Measurements from ENCODE around the gene SUV39H1.
A peak's percentile ranks its signal among the peaks of the same experiment; 100 is the strongest.
"Not testable (repeated sequence)": the region's sequence is repeated elsewhere in the genome, so short reads cannot be mapped to it uniquely, and the experiment has no call there.

Gene SUV39H1

DNA sequence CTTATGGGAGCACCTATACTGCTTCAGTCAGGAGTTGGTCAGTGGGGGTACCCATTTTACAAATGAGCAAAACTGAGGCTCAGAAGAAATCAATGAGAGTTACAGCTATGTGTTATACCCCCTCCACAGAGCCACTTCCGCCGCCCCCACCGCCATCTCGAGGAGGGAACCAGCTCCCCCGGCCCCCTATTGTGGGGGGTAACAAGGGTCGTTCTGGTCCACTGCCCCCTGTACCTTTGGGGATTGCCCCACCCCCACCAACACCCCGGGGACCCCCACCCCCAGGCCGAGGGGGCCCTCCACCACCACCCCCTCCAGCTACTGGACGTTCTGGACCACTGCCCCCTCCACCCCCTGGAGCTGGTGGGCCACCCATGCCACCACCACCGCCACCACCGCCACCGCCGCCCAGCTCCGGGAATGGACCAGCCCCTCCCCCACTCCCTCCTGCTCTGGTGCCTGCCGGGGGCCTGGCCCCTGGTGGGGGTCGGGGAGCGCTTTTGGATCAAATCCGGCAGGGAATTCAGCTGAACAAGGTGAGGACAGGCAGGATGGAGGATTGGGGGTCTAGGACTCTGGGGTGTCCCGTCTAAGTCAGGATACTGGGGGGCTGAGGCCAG is 7.9 kb upstream of the SUV39H1 start:
- DNase-seq (ENCODE audit: low spot score), result no peak

DNA sequence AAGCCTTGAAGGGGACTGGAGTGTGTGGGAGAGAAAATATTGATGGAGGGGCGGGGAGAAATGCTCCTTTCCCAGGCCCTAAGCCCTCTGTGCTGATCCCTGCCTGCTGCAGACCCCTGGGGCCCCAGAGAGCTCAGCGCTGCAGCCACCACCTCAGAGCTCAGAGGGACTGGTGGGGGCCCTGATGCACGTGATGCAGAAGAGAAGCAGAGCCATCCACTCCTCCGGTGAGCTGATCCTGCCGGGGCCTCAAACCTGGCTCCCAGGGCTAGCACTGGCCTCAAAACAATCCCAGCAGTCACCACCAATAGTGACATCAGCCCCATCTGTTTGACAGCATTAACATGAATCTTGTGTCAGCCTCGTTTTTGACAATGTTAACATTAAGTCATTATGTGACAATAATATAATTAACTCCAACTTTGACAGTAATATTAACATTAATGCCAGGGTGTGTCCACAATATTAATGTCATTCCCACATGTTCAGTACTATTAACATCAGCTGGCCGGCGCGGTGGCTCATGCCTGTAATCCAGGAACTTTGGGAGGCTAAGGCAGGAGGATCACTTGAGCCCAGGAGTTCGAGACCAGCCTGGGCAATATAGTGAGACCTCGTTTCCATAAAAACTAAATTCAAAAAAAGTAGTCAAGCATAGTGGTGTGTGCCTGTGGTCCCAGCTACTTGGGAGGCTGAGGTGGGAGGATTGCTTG is 7.2 kb upstream of the SUV39H1 start:
- DNase-seq (ENCODE audit: low spot score), result no peak

DNA sequence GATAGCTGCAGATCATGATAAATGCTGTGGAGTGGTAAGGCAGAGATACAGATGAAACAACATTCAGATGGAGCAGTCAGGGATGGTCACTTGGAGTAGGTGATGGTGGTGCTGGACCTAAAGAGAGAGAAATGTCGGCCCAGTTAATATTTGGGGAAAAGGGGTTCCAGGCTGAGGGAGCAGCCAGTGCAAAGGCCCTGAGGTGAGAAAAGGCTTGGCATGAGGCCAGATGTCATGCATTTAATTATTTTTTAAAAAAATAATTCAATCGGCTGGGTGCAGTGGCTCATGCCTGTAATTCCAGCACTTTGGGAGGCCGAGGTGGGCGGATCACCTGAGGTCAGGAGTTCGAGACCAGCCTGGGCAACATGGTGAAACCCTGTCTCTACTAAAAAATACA is 4.8 kb upstream of the SUV39H1 start:
- not testable (repeated sequence) for DNase-seq (ENCODE audit: low spot score)

DNA sequence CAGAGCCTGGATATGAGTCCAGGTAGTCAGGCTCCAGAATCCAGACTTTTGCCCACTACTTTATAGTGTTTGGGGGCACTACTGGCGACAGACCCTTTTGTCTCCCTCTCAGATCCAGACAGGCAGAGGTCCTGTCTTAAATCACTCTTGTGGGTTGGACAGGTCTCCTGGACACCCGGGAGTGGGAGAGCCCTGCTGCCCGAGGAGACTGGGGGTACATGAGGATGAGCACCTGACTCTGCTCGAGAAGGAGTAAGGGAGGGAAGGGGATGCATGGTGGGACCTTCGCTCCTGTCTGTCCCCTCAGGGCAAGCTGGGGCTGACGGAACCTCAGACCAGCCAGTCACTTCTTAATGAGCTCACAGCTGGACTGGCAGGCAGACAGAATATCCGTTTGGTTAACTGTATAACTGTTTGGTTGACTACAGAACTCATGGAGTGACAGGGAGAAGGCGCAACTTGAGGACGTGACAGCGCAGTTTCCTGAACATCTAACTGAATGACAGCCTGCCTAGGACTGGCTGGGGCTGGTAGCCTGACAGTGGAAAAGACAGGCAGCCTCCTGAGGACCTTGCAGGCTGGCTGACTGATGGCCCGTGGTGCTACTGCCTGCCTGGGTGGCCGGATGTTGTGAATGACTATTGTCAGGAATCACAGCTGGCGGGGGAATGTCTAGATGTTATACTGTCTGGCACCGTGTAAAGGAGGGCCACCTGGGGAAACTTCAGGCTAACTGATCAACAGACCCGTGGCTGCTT is 1.6 kb upstream of the SUV39H1 start:
- no peak for DNase-seq (ENCODE audit: low spot score)

DNA sequence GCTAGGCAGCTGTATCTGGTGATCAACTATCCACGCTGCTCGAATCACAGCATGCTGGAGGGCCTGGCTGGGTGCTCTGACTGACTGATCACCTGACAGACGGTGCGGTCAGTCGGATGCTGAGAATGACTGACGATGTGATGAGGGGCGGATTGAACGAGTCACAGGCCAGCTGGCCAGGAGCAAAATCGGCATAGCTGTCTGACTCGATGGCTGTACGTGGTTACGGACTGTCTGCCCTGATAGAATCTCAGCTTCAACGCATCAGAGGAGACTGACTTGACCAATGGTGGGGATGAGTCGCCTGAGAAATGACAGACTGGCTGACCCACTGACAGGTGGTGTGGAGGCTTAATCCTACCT is 1.0 kb upstream of the SUV39H1 start:
- peak; percentile 66 for DNase-seq (ENCODE audit: low spot score)

DNA sequence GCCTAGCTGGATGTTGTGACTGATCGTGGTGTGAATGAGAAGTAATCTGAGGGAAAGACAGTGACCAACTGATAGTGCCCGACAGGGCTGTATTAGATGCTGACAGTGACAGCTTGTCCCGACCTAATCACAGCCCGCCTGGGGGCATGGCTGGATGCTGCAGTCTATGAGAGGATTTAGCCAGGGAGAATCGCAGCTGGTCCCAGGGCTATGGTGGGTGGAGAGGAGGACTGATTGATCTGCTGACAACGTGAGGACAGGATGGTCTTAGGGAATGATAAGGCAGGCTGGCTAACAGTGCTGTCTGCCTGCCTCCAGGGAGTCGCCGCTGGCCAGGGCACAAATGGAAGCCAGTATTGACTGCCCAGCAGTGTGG is 621 bp upstream of the SUV39H1 start:
- DNase-seq (ENCODE audit: low spot score), result no peak

DNA sequence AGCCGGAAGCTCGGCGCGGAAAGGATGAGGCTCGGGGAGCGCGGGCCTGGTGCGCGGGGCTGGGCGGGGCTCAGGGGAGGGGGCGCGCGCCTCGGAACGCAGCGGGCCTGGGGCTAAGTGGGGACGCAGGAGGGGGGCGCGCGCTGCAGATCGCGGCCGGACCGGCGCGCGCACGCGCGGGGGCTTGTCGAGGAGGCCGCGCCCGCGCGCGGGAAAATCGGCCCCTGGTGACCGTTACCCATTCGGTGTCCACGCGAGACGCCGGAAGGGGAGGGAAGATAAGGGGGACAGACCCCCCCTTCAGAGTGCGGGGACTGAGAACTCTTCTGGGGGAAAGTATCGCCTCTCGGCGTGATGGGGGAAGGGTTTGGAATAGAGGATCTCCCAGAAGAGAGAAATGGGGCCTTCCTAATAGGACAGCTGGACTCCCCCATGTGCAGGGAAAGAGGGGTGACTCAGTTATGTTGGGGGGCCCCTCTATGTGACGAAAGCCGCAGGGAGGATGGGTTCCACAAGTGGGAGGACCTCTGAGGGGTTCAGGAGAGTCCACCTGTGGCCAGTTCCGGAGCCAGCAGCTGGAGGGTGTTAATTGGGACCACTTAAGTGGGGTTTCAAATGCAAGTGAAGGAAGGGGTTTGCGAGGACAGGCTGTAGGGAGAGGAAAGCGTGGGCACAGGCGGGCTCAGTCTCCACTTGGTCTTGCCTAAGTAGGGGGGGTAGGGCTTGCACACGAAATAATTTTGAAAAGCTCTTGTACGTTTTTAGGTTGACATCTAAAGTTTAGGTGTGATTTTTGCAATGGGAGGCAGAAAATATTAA is 584 bp downstream of the SUV39H1 start:
- DNase-seq (ENCODE audit: low spot score), result peak; percentile 26

DNA sequence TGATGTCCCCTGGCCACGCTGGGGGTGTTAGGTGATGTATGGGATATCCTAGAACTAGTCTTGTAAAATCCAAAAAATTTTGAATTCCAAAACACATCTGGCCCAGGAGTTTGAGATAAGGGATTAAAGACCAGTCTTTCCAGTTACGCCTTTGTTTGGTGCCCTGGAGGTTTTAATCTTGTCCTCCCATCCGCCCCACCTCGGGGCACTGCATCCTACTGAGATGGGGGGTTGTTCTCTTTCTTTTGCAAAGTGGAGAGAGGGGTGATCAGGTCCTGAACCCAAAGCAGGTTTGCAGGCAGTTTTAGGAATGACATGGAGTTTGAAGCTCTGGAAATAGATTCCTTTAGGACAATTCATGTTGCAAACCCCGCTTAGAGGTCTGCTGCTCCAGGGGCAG is 1.8 kb downstream of the SUV39H1 start:
- DNase-seq (ENCODE audit: low spot score), result no peak

DNA sequence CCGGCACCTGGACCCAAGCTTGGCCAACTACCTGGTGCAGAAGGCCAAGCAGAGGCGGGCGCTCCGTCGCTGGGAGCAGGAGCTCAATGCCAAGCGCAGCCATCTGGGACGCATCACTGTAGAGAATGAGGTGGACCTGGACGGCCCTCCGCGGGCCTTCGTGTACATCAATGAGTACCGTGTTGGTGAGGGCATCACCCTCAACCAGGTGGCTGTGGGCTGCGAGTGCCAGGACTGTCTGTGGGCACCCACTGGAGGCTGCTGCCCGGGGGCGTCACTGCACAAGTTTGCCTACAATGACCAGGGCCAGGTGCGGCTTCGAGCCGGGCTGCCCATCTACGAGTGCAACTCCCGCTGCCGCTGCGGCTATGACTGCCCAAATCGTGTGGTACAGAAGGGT is 3.7 kb downstream of the SUV39H1 start:
- no peak for DNase-seq (ENCODE audit: low spot score)

DNA sequence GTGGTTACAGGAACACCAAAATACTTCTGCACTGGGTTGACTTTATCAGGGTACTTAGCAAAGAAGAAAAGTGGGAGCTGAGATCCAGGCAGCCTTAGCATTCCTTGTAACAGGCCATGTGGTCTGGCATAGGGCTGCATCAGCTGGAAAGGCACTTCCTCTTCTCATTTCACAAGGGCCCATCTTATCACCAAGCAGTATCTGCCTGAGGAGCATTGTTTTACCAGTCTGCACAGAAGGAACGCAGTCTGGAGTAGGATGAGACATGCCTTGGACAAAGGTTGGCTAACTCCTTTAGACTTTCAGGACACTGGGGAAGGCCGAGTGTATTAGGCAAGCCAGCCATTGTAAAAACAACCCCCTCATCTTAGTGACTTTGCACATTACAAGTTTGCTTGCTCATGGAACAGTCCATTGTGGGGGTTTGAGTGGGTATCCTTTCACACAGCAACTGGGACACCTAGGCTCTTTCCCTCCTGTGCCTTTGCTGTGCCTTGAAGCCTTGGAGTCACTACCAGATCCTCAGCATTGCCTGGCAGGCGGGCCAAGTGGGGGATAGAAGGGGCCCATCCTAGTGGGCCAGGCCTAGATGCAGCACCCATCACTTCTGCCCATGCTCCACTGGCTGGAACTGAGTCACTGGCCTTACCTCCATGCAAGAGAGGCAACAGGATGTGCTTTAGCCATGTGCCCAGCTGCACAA is 4.6 kb downstream of the SUV39H1 start:
- no peak for DNase-seq (ENCODE audit: low spot score)

DNA sequence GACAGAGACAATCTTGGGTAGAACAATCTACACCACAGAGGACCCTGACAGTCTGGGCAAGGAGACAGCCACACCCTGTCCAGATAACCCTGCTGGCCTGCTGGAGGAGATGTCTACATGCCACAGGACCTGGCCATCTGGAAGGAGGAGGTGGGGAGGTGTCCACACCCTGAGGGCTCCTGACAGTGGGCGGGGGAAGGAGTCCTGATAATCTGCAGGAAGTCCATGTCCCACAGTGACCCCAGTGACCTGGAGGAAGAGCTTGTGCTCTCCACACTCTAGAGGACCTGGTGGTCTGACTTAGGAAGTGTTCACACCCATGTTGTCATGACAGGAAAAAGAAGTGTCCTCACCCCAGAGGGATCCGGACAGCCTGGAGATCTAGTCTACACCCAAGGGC is 5.5 kb downstream of the SUV39H1 start:
- DNase-seq (ENCODE audit: low spot score), result no peak

DNA sequence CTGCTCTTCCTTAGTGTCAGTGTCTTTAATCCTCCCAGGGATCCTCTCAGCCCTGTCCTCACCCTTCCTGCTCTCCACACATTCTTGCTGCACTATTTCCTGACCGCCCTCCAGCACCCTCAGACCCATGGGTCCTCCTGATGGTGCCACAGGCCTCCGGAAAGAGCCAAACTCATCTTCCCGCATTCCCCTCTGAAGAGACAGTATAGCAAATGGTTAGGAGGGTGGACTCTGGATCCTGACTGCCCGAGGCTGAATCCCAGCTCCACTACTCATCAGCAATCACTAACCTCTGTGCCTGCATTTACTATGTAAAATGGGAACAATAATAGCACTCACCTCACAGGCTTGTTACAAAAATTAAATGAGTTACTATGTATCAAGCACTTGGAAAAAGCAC is 6.2 kb downstream of the SUV39H1 start:
- no peak for DNase-seq (ENCODE audit: low spot score)

DNA sequence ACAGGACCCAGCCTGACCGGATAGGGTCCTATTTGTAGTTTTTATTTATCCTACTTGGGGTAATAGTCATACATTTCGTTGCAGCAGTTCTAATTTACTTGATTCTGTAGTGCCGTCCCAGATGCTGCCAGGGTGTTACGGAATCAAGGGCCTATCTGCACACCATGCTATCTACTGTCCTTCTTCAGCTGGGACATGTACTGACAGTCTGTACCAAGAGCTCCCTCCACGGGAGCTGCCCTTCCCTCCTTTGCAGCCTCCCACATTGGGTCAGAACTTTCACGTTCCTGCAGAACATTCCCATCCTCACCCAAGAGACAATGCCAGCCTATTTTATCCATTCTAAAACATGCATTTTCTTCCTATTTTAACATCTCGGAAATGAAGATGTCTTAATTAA is 6.7 kb downstream of the SUV39H1 start:
- no peak for DNase-seq (ENCODE audit: low spot score)

DNA sequence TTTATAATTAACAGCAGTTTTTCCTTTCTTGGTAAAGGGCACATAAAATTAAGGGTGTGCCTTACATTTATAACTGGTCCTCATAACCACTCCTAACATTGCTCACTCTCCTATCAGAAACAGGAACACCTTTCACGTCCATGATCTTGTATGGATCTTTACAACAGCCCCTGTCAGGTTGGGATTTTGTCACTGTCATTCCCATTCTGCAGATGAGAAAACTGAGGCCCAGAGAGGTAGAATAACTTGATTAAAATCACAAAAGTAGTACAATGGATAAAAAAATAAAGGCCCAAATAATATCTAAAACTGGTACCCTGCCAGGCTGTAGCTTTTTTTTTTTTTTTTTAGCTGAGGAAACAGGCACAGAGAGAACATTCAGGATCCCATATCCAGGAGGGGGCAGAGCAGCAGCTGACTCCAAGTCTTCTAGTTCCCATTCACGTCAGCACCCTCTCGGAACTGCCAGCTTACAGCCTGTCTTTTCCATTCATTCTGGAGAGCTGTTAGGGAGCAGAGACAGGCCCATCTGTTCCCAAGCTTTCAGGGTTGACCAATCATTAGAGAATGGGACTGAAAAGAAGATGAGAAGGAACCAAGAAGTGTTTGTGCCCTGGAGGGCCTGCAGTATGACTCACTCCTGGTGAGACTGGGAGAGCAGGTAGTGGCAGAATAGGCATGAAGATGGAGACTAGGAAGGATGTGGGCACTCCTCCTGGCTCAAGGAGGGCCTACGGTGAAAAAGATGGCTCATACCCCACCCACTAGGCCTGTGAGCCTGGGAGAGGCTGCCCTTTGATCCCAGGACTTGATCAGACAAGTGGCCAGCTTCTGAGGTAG is 7.3 kb downstream of the SUV39H1 start:
- DNase-seq (ENCODE audit: low spot score), result peak; percentile 65

DNA sequence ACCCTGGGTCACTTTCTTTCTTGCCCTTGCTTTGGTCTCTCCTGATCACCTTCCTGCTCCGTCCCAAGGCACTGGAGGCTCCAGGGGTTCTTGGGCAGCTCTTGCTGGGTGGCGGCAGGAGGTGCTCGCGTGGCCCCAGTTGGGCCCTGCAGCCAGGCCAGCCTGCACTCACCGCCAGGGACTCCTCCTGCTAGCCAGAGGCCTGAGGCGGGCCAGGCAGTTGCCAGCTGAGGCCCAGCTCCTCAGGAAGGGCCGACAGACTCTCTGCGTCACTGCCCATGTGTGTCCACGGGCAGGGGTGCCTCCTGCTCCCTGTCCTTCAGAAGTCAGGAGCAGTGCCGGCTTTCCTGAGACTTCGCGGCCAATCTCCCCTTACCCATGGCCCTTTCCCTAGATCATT is 9.3 kb downstream of the SUV39H1 start:
- no peak for DNase-seq (ENCODE audit: low spot score)

DNA sequence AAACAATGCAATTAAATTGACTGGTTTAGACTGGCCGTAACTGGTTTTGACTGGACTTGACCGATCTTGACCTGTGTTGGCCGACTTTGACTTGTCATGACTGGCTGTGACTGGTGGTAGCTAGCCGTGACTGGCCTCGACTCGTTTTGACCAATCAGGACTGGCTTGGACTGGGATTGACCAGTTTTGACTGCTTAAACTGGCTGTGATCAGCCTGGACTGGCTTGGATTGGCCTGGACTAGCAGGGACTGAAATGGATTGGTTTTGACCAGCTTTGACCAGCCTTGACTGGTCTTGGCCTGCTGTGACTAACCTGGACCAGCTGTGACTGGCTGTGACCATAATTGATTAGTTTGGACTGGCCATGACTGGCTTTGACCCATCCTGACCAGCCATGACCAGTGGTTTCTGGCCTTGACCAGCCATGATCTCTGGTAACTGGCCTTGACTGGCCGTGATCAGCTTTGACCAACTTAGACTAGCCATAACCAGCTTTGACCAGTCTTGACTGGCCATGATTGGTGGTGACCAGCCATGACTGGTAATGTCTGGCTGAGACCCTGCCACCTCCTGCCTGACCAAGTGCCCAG is 13.1 kb downstream of the SUV39H1 start:
- no peak for DNase-seq (ENCODE audit: low spot score)

DNA sequence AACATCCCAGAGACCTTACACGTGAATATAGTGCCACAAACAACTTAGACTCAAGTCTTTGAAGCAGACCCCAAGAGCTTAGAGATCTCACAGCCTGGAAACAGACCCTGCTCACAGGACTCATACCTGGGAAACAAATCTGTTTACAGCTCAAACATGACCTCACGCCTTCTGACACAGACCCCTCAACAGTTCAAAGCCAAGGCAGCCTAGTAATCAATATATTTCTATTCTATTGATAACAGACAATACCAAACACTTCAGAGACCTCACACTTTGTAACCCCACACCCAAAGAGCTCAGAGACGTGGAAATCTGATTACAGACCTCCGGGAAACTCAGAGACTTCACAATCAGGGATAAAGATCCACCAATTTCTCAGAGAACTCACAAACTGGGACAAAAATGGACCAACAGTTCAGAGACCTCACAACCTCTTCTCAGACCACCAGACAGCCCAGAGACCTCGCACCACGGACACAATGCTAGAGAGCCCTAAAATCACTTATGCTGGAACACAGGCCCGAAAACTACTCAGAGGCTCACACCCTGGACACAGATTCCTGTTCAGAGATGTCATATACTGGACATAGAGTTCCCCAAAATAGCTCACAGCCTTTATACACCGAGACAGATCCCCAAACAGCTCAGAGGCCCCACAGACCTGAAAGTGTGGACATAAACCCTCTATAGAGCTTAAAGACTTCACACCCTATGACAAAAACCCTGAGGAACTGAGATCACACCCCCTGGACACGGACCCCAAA is 14.8 kb downstream of the SUV39H1 start:
- no peak for DNase-seq (ENCODE audit: low spot score)

DNA sequence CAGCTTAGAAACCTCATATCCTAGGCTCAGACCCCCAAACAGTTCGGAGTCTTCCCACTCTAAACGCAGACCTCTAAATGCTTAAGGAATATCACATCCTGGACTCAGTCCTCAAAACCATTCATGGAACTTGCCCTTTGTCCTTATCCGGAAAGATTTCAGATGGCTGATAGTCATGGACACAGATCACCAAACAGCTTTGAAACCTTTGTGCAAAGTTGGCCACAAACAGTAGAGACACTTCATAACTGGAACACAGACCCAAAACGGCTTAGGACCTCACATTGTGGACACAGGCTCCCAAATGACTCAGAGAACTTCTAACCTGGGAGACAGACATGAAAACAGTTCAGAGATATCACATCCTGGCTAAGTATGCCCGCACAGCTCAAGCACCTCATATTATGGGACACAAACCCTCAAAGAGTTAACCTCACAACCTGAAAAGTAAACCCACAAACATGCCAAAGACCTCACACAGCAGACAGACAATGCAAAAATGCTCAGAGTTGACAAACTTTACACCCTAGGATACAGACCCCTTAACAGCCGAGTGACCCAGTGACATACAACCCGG is 15.5 kb downstream of the SUV39H1 start:
- no peak for DNase-seq (ENCODE audit: low spot score)

DNA sequence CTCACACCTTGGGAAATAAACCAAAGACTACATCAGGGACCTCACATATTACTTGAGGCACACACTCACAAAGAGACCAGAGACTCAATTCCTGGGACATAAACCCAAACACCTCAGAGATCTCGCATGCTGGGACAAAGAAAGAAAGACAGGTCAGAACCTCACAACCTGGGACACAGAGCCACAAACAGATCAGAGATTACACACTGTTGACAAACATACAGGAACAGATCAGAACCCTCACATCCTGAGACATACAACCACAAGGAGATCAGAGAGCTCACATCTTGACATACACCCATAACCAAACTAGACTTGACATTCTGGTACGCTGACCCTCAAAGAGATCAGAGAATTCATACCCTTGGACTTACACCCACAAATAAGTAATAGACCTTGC is 17.3 kb downstream of the SUV39H1 start:
- no peak for DNase-seq (ENCODE audit: low spot score)

DNA sequence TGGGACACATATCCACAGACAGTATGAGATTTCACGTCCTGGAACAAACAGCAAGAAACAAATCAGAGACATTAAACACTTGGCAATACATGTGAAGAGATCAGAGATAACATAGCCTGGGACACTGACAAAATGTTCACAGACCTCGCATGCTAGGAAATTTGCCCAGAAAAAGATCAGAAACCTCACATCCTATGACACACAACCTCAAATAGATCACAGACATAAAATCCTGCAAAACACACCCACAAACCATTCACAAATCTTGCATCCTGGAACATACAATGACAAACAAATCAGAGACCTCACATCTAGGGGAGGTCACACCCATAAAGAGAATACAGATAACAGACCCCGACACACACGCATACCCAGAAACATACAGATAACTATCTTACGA is 18.0 kb downstream of the SUV39H1 start:
- no peak for DNase-seq (ENCODE audit: low spot score)

Data from kidney tubule cell (primary cell).